H9 (cell line): ENCODE results near the gene DIS3L2. TPM values are rescaled to one million over a fixed set of nuclear protein-coding genes. Genes with fewer than 3 reads are reported as not detected.

ENCODE experiments used
- DNase-seq: peaks from one replicate; pipeline ENCODE4 v3.0.0-alpha.2; 2017
- H2AFZ ChIP-seq: one replicate; pipeline ENCODE4 v1.6.1; 2013; ENCODE audit warnings: mild to moderate bottlenecking, low read length, control low read depth, moderate library complexity
- H2AK5ac ChIP-seq: 2 replicates; pipeline ENCODE4 v1.6.1; 2013; ENCODE audit warnings: low read length, control low read depth, mixed read lengths; ENCODE audit not compliant: insufficient read length
- H2BK120ac ChIP-seq: one replicate; pipeline ENCODE4 v1.6.1; 2013; ENCODE audit warnings: low read depth, mild to moderate bottlenecking, low read length, control low read depth, inconsistent platforms; ENCODE audit not compliant: poor library complexity, severe bottlenecking
- H2BK12ac ChIP-seq: 2 replicates; pipeline ENCODE4 v1.6.1; 2013; ENCODE audit warnings: low read length, control low read depth, mixed read lengths, low read depth; ENCODE audit not compliant: insufficient read length
- H2BK15ac ChIP-seq: 2 replicates; pipeline ENCODE4 v1.6.1; 2013; ENCODE audit warnings: low read depth, low read length, control low read depth
- H2BK20ac ChIP-seq: one replicate; pipeline ENCODE4 v1.6.1; 2013; ENCODE audit warnings: low read depth, mild to moderate bottlenecking, low read length, control low read depth, inconsistent platforms; ENCODE audit not compliant: poor library complexity, severe bottlenecking
- H2BK5ac ChIP-seq: 2 replicates; pipeline ENCODE4 v1.6.1; 2013; ENCODE audit warnings: low read length, control low read depth, mixed read lengths; ENCODE audit not compliant: insufficient read length
- H3K14ac ChIP-seq: 2 replicates; pipeline ENCODE4 v1.6.1; 2013; ENCODE audit warnings: low read length, control low read depth; ENCODE audit not compliant: insufficient read depth
- H3K18ac ChIP-seq: 2 replicates; pipeline ENCODE4 v1.6.1; 2013; ENCODE audit warnings: low read depth, mild to moderate bottlenecking, mixed read lengths, low read length, control low read depth; ENCODE audit not compliant: insufficient read length
- H3K23ac ChIP-seq: 2 replicates; pipeline ENCODE4 v1.6.1; 2013; ENCODE audit warnings: low read length, control low read depth, mixed read lengths, low read depth; ENCODE audit not compliant: insufficient read length
- H3K23me2 ChIP-seq: 2 replicates; pipeline ENCODE4 v1.6.1; 2013; ENCODE audit warnings: low read depth, mild to moderate bottlenecking, mixed read lengths, low read length, control low read depth; ENCODE audit not compliant: insufficient read length, poor library complexity, severe bottlenecking
- H3K27ac ChIP-seq: 2 replicates; pipeline ENCODE4 v1.5.1; 2013; ENCODE audit warnings: low read length, control low read depth, mixed read lengths, low read depth; ENCODE audit not compliant: insufficient read length
- H3K27me3 ChIP-seq: 2 replicates; pipeline ENCODE4 v1.6.1; 2013; ENCODE audit warnings: low read length, control low read depth, inconsistent platforms; ENCODE audit not compliant: insufficient read depth
- H3K4ac ChIP-seq: 2 replicates; pipeline ENCODE4 v1.6.1; 2013; ENCODE audit warnings: low read depth, mild to moderate bottlenecking, control low read depth, inconsistent platforms, low read length, moderate library complexity
- H3K4me1 ChIP-seq: 2 replicates; pipeline ENCODE4 v1.6.1; 2013; ENCODE audit warnings: low read length, control low read depth, inconsistent platforms; ENCODE audit not compliant: insufficient read depth
- H3K4me2 ChIP-seq: 2 replicates; pipeline ENCODE4 v1.6.1; 2013; ENCODE audit warnings: low read length, control low read depth, mixed read lengths; ENCODE audit not compliant: insufficient read length, insufficient read depth
- H3K56ac ChIP-seq: 2 replicates; pipeline ENCODE4 v1.6.1; 2013; ENCODE audit warnings: low read depth, mild to moderate bottlenecking, mixed read lengths, low read length, control low read depth; ENCODE audit not compliant: insufficient read length
- H3K79me1 ChIP-seq: 2 replicates; pipeline ENCODE4 v1.6.1; 2013; ENCODE audit warnings: low read depth, mild to moderate bottlenecking, moderate library complexity, low read length, control low read depth, inconsistent platforms; ENCODE audit not compliant: insufficient read depth, poor library complexity, severe bottlenecking
- H3K79me2 ChIP-seq: 2 replicates; pipeline ENCODE4 v1.6.1; 2013; ENCODE audit warnings: low read length, control low read depth, inconsistent platforms; ENCODE audit not compliant: insufficient read depth
- H3K9ac ChIP-seq: 2 replicates; pipeline ENCODE4 v1.6.1; 2013; ENCODE audit warnings: low read length, control low read depth, mixed read lengths; ENCODE audit not compliant: insufficient read length; ENCODE audit errors: extremely low read depth
- H3K9me3 ChIP-seq: one replicate; pipeline ENCODE4 v1.6.1; 2013; ENCODE audit warnings: low read depth, low read length, inconsistent platforms; ENCODE audit not compliant: control insufficient read depth
- H3T11ph ChIP-seq: one replicate; pipeline ENCODE4 v1.6.1; 2013; ENCODE audit warnings: mild to moderate bottlenecking, low read length, control low read depth, inconsistent platforms
- H4K20me1 ChIP-seq: one replicate; pipeline ENCODE4 v1.6.1; 2013; ENCODE audit not compliant: control insufficient read depth, insufficient read length, insufficient read depth
- H4K5ac ChIP-seq: 2 replicates; pipeline ENCODE4 v1.6.1; 2013; ENCODE audit warnings: low read depth, mild to moderate bottlenecking, mixed read lengths, low read length, control low read depth; ENCODE audit not compliant: insufficient read length
- H4K8ac ChIP-seq: replicated peaks from 2 replicates; pipeline ENCODE4 v1.6.1; 2013; ENCODE audit warnings: low read length, control low read depth, mixed read lengths, low read depth; ENCODE audit not compliant: insufficient read length
- H4K91ac ChIP-seq: 2 replicates; pipeline ENCODE4 v1.6.1; 2013; ENCODE audit warnings: low read depth, mild to moderate bottlenecking, moderate library complexity, mixed read lengths, low read length, control low read depth; ENCODE audit not compliant: insufficient read length
- H3K27ac Mint-ChIP-seq, 3 experiments: 2 replicates in 2 of 3; 3 replicates in 1 of 3; pipeline ENCODE4 v1.8.0; 2020 to 2021; ENCODE audit warnings: mixed read lengths in 3 of 3, mild to moderate bottlenecking in 1 of 3, moderate library complexity in 1 of 3
- H3K27me3 Mint-ChIP-seq: 2 replicates; pipeline ENCODE4 v1.8.0; 2021; ENCODE audit warnings: low read depth, mild to moderate bottlenecking, moderate library complexity, mixed read lengths
- H3K36me3 Mint-ChIP-seq, 3 experiments: 2 replicates in 2 of 3; 3 replicates in 1 of 3; pipeline ENCODE4 v1.8.0; 2020 to 2021; ENCODE audit warnings: low read depth in 3 of 3, mixed read lengths in 3 of 3; ENCODE audit not compliant: insufficient read depth in 1 of 3
- H3K4me1 Mint-ChIP-seq, 2 experiments: 2 replicates each; pipeline ENCODE4 v1.8.0; 2020; ENCODE audit warnings: mixed read lengths in 2 of 2
- H3K4me3 Mint-ChIP-seq, 2 experiments: 2 replicates in 1 of 2; 3 replicates in 1 of 2; pipeline ENCODE4 v1.8.0; 2020 to 2021; ENCODE audit warnings: mild to moderate bottlenecking in 2 of 2, mixed read lengths in 2 of 2, moderate library complexity in 1 of 2
- H3K9me3 Mint-ChIP-seq, 2 experiments: 2 replicates in 1 of 2; 3 replicates in 1 of 2; pipeline ENCODE4 v1.8.0; 2020; ENCODE audit warnings: mild to moderate bottlenecking in 2 of 2, mixed read lengths in 2 of 2, moderate library complexity in 1 of 2
- CTCF ChIP-seq: fragments of 200-600 bp; sonication (generic); conservative IDR thresholded peaks from 3 replicates; pipeline ENCODE4 v1.8.0; 2021; ENCODE audit warnings: antibody characterized with exemption, mild to moderate bottlenecking
- WGBS: extraction: QIAGEN DNeasy Blood & Tissue Kit; methylation state at CpG from one replicate; pipeline ENCODE4 v1.1.7; 2013; ENCODE audit warnings: missing lambda C conversion rate, low lambda C conversion rate, mixed read lengths; ENCODE audit not compliant: insufficient read length; ENCODE audit errors: extremely low coverage; 5-methylcytosine and 5-hydroxymethylcytosine counted together
- total RNA-seq: library from RNA; stranded (reverse); gene quantifications from 2 replicates; pipeline ENCODE4 v1.2.1, GENCODE V29; 2021

Gene DIS3L2
- total RNA-seq, 1 experiment from 2014 or later, result 28.1 TPM

- Histone ChIP-seq H4K91ac (no peak overlapping the region), H4K8ac (no peak overlapping the region), H4K5ac (no peak overlapping the region), H3T11ph (no peak overlapping the region), H3K18ac (no peak overlapping the region), H2AK5ac (no peak overlapping the region), H3K4ac (no peak overlapping the region), H2BK20ac (no peak overlapping the region), H3K9me3 (no peaks in the 10 kb centered on the region), H3K79me2 (no peaks in the 10 kb centered on the region), H4K20me1 (no peaks in the 10 kb centered on the region), H2BK15ac (no peak overlapping the region), H2BK12ac (no peak overlapping the region), H3K4me2 (no peak overlapping the region), H2BK120ac (no peak overlapping the region), H3K27me3 (no peaks in the 10 kb centered on the region), H3K79me1 (no peaks in the 10 kb centered on the region), H3K14ac (no peak overlapping the region), H2BK5ac (no peak overlapping the region), H3K27ac (no peak overlapping the region), H3K23ac (no peak overlapping the region), H3K56ac (no peak overlapping the region), H3K23me2 (no peaks in the 10 kb centered on the region), H3K4me1 (no peaks in the 10 kb centered on the region), H2AFZ (no peak overlapping the region), H3K9ac (no peak overlapping the region)
- H3K27ac Mint-ChIP-seq, result no peak overlapping the region
- peaks cover 2 to 6% of the 10 kb centered on the region in 2 experiments; a peak in 3 of 4 replicates for H3K4me1 Mint-ChIP-seq
- WGBS, result no CpG with 5 or more reads among the region's 5 CpGs
- DNase-seq, result no peak
- no peak overlapping the region for H3K4me3 Mint-ChIP-seq
- no peaks in the 10 kb centered on the region for H3K27me3 Mint-ChIP-seq
- no peaks in the 10 kb centered on the region; a peak in 1 of 7 replicates for H3K36me3 Mint-ChIP-seq
- TF ChIP-seq CTCF, result no peak
- no peaks in the 10 kb centered on the region for H3K9me3 Mint-ChIP-seq
Measured at GRCh38 chr2:232219932-232220331, 258.4 kb downstream of the DIS3L2 start.
